Mucosa of stomach (tissue), 1 donor: ENCODE results near the gene MDH2.
A peak's percentile ranks its signal among the peaks of the same experiment; 100 is the strongest.
"Not testable (repeated sequence)": the region's sequence is repeated elsewhere in the genome, so short reads cannot be mapped to it uniquely, and the experiment has no call there.

Source experiments
- H3K27me3 ChIP-seq: one replicate; pipeline ENCODE4 v1.7.0; 2013; ENCODE audit warnings: mild to moderate bottlenecking, low read length; ENCODE audit not compliant: control insufficient read depth, insufficient read depth
- H3K36me3 ChIP-seq: one replicate; pipeline ENCODE4 v1.7.0; 2013; ENCODE audit warnings: low read length; ENCODE audit not compliant: control insufficient read depth, insufficient read depth
- H3K4me1 ChIP-seq: one replicate; pipeline ENCODE4 v1.7.0; 2013; ENCODE audit warnings: mild to moderate bottlenecking, low read length; ENCODE audit not compliant: control insufficient read depth, insufficient read depth
- H3K4me3 ChIP-seq: one replicate; pipeline ENCODE4 v1.7.0; 2013; ENCODE audit warnings: low read length
- H3K9ac ChIP-seq: one replicate; pipeline ENCODE4 v1.7.0; 2013; ENCODE audit warnings: mild to moderate bottlenecking, low read length, moderate library complexity
- H3K9me3 ChIP-seq: one replicate; pipeline ENCODE4 v1.7.0; 2013; ENCODE audit warnings: mild to moderate bottlenecking, low read length, moderate library complexity; ENCODE audit not compliant: control insufficient read depth
- donor health status: Pancreatic carcinoma.

The MDH2 gene

DNA sequence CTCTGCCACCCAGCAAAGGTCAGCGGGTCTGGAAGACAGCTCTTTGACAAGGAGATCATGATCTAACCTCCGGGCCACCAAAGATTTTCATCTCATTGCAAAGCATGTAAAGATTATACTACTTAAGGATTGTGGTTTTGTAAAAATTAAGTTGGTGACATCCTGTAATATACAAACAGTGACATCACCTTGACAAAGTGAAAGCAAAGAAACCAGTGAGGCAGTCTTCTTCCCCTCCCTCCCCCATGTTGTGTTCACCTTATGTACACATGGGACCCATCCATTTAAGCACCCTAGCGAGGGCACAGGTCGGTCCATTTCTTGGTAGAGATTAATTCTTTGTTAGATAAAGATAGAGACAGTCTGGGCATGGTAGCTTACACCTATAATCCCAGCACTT, 3.9 kb downstream of the MDH2 start:
- Histone ChIP-seq H3K4me3 (no peak overlapping the region), H3K4me1 (peaks cover 6% of the 10 kb centered on the region), H3K36me3 (no peaks in the 10 kb centered on the region), H3K9me3 (no peaks in the 10 kb centered on the region), H3K27me3 (no peaks in the 10 kb centered on the region), H3K9ac (no peak overlapping the region)

DNA sequence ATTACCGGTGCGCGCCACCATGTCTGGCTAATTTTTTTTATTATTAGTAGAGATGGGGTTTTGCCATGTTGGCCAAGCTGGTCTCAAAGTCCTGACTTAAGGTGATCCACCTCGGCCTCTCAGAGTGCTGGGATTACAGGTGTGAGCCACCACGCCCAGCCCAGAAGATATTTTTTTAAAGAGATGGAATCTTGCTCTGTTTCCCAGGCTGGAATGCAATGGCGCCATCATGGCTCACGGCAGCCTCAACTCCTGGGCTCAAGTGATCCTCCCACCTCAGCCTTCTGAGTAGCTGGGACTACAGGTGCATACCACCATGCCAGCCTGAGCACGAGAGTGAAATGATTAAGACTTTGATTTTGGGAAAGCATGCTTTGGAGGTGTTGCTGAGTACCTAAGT, 4.8 kb downstream of the MDH2 start:
- not testable (repeated sequence) for H3K27me3 ChIP-seq, H3K9me3 ChIP-seq, H3K9ac ChIP-seq, H3K36me3 ChIP-seq, H3K4me3 ChIP-seq
- H3K4me1 ChIP-seq = peaks cover 14% of the 10 kb centered on the region

DNA sequence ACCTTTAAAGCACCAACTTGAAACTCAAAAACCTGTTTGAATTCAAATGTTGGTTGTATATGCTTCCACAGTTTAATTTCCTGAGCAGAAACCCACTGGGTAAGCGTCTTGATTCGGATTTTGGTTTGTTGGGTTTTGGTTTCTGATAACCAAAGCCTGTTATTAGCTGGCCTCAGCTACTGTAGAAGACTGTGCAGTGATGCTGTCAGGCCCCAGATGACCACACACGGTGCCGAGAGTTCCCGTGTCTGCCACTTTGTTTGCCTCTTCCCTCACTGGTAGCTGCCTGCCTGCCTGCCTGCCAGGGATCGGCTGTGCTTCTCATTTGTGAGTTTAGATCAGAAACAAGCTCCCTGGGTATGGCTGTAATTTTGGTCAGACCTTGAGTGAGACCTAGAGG, 5.6 kb downstream of the MDH2 start:
- Histone ChIP-seq H3K9ac (no peak overlapping the region), H3K27me3 (no peaks in the 10 kb centered on the region), H3K9me3 (no peaks in the 10 kb centered on the region), H3K4me1 (peaks cover 15% of the 10 kb centered on the region), H3K36me3 (peaks cover 10% of the 10 kb centered on the region), H3K4me3 (no peak overlapping the region)

DNA sequence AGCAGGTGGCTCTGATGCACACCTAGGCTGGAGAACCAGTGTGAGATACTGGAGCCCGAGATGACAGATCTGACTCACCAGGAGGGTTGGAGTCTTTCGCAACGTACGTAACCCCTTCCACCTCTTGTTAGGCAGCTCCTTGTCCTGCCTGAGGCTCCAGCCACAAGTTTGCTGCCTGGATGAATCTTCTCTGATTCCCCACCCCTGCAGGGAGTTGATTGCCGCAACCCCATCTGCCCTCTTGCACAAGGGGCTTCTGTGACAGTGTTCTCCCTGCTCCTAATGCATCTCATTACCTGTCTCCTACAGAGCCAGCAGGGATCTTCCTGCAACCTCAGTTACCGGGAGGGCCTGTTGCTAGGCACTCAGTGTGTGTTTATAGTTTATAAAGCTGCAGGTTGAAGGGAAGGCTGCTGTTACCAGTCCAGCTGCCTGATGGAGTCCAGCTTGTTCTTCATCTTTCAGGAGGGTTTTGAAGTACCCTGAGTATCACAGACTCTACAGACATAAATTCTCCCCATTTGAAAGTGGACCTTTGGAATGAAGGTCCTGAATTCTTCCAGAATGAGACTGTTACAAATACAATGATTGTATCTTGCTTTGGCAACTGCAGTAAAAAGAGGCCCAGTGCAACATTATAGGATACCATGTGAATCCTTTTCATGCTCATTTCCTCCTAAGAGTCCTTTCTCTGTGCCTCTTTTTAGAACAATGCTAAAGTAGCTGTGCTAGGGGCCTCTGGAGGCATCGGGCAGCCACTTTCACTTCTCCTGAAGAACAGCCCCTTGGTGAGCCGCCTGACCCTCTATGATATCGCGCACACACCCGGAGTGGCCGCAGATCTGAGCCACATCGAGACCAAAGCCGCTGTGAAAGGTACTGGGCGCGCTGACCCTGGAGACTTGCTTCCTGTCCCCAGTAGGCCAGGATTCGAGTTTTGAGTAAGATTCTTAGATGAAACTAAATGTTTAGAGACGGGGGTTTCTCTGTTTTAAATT, 6.5 kb downstream of the MDH2 start:
- Histone ChIP-seq H3K9me3 (no peaks in the 10 kb centered on the region), H3K4me3 (no peak overlapping the region), H3K9ac (peak overlapping the region; percentile 17), H3K4me1 (peaks cover 15% of the 10 kb centered on the region), H3K27me3 (no peaks in the 10 kb centered on the region), H3K36me3 (peaks cover 19% of the 10 kb centered on the region)

DNA sequence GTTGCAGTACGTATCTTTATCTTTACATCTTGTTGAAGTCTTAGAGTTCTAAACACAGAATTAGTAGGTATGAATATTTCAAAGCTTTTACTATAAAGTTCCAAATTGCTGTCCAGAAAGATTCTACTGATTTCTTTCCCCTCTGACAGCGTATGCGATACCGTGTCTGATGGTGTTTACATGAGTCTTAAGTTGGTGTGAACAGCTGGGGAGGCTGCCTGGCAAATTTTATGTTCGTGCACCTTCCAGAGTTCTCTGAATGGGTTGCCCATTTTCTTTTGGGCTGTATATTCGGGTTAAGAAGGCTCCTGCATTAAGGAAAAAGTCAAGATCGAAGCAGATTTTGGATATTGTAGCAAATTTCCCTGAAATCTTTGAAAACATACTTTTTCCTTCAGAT, 8.3 kb downstream of the MDH2 start:
- no peaks in the 10 kb centered on the region for H3K27me3 ChIP-seq
- no peaks in the 10 kb centered on the region for H3K9me3 ChIP-seq
- H3K4me3 ChIP-seq = no peak overlapping the region
- no peak overlapping the region for H3K9ac ChIP-seq
- peaks cover 19% of the 10 kb centered on the region for H3K36me3 ChIP-seq
- peaks cover 22% of the 10 kb centered on the region for H3K4me1 ChIP-seq

DNA sequence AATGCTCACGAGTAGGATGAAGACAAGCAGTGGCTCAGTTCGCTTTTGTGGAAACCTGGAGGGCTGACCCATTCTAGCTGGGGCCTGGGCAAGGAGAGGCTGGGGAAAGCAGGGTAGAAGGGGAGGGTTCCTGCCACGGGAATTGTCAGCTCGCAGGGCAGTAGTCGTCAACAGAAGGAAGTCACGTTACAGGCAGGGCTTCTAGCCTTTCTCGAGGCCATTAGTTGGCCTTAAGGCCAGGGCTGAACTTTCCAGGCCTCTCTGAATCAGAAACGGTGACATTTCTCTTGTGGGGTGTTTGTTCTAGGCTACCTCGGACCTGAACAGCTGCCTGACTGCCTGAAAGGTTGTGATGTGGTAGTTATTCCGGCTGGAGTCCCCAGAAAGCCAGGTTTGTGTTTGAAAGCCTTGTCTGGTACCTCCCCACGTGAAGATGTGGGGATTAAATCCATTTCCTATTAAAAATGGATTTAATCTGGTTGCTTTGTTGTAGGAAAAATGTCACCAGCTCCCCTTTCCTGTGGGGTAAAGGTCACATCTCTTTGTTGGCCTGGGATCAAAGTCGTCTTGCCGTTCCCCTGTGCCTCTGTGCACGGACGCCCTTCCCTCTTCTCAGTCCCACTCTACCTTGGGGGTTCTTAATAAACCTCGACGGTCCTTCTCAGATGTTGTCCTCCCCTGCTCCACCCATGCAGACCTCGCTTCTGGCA, 9.4 kb downstream of the MDH2 start:
- Histone ChIP-seq H3K9me3 (no peaks in the 10 kb centered on the region), H3K36me3 (peaks cover 19% of the 10 kb centered on the region), H3K4me3 (no peak overlapping the region), H3K27me3 (no peaks in the 10 kb centered on the region), H3K9ac (peak overlapping the region; percentile 20), H3K4me1 (peaks cover 22% of the 10 kb centered on the region)

DNA sequence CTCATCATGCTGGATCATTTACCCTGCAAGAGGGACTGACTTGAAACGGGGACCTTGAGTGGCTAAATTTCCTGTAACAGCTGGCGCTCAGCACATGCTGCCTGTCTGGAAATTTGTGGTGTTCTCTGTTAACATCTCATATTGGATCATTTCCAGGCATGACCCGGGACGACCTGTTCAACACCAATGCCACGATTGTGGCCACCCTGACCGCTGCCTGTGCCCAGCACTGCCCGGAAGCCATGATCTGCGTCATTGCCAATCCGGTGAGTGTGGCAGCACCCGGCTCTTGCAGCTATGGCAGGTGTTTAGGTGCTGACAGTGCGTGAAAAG, 9.9 kb downstream of the MDH2 start:
- Histone ChIP-seq H3K9ac (peak overlapping the region; percentile 20), H3K27me3 (no peaks in the 10 kb centered on the region), H3K4me1 (peaks cover 22% of the 10 kb centered on the region), H3K4me3 (no peak overlapping the region), H3K9me3 (no peaks in the 10 kb centered on the region), H3K36me3 (peaks cover 19% of the 10 kb centered on the region)

DNA sequence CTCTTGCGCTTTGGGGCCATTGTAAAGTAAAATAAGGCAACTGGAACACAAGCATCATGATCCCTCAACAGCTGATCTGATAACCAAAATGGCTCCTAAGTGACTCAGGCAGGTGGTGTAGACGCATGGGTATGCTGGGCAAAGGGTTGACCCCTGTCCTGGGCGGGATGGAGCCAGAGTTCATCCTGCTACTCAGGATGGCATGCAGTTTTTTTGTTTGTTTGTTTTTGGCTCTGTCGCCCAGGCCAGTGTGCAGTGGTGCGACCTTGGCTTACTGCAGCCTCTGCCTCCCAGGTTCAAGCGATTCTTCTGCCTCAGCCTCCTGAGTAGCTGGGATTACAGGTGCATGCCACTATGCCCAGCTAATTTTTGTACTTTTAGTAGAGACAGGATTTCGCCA, 10.8 kb downstream of the MDH2 start:
- H3K9ac ChIP-seq, H3K4me3 ChIP-seq, H3K27me3 ChIP-seq, H3K9me3 ChIP-seq: not testable (repeated sequence)
- peaks cover 23% of the 10 kb centered on the region for H3K36me3 ChIP-seq
- peaks cover 29% of the 10 kb centered on the region for H3K4me1 ChIP-seq

DNA sequence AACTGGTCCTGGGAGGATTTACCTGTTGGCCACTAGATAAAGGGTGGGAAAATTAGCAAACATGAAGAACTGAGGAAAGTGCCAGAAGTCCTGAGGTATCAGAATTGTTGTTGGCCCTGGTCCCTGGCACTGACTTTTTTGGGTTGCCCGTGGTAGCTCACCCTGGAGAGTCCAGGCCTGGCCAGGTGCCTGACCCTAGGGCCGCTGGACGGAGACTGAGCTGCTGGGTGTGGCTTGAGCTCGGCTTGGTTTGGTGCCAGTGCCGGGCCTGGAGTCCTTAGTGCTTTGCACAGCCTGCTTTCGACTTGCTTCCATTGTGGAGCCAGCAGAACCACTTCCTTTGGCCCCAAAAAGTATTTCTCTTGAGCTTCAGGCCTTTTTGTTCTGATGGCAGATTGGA, 12.9 kb downstream of the MDH2 start:
- Histone ChIP-seq H3K9me3 (no peaks in the 10 kb centered on the region), H3K4me3 (no peak overlapping the region), H3K36me3 (peaks cover 36% of the 10 kb centered on the region), H3K4me1 (peaks cover 25% of the 10 kb centered on the region), H3K27me3 (no peaks in the 10 kb centered on the region), H3K9ac (no peak overlapping the region)

DNA sequence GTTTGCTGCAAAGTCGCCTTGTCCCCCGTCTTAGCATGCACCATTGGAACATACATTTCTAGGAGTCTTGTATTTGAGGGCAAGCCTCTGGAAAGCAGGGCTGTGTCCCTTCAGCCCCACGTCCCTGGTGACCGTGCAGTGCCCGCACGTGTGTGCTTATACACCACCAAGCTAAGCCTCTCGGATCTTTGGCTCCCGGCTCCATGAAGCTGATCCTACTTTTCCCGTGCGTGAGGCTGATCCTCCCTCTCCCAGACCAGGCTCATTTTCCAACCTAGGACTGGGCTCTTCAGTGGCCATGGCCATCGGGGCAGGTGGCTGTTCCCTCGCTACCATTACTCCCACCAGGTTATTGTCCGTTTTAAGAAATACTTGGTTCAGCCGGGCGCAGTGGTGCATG, 14.3 kb downstream of the MDH2 start:
- Histone ChIP-seq H3K9ac (no peak overlapping the region), H3K36me3 (peaks cover 47% of the 10 kb centered on the region), H3K27me3 (no peaks in the 10 kb centered on the region), H3K4me1 (peaks cover 21% of the 10 kb centered on the region), H3K4me3 (no peak overlapping the region), H3K9me3 (no peaks in the 10 kb centered on the region)

DNA sequence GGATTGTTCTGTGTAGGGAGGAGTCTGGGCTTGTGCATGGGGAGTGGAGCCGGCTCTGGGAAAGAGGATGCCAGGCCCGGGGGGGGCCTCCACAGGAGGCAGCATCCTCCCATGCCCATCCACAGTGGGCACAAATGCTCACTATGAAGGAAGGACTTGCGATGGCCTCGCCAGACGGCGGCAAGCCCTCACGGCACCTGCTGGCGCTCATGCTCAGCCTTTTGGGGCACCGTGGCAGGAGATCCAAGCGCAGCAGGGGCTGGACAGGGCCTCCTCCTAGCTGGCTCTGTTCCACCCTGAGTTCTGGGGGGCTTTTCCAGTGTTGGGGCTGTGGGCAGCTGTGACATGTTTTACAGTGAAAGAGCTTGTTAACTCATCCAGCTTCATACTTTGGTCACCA, 15.2 kb downstream of the MDH2 start:
- Histone ChIP-seq H3K4me3 (no peak overlapping the region), H3K27me3 (no peaks in the 10 kb centered on the region), H3K4me1 (peaks cover 15% of the 10 kb centered on the region), H3K9me3 (no peaks in the 10 kb centered on the region), H3K36me3 (peaks cover 38% of the 10 kb centered on the region), H3K9ac (no peak overlapping the region)

DNA sequence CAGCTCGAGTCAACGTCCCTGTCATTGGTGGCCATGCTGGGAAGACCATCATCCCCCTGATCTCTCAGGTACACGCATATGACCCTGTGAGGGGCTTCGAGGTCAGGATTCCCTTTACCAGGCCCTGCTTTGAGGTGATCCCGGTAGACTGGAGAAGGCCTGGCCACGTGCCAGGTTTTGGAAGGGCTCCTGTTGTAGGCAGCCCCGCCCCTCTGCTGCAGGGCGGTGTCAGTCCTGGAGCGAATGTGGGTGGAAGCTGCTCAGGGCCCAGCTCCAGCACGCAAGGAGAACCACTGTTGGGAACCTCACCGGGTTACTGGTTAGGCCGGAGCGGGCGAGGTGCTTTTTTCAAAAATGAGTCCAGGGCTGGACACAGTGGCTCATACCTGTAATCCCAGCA, 15.6 kb downstream of the MDH2 start:
- H3K9me3 ChIP-seq = no peaks in the 10 kb centered on the region
- H3K36me3 ChIP-seq = peaks cover 36% of the 10 kb centered on the region
- H3K27me3 ChIP-seq = no peaks in the 10 kb centered on the region
- no peak overlapping the region for H3K4me3 ChIP-seq
- H3K9ac ChIP-seq = no peak overlapping the region
- peaks cover 15% of the 10 kb centered on the region for H3K4me1 ChIP-seq
